Lung (tissue), 12 donors: ENCODE data around the gene PMEL. TPM values are rescaled to one million over a fixed set of nuclear protein-coding genes. Genes with fewer than 3 reads are reported as not detected.

ENCODE experiments used
- ATAC-seq: fragments of 200-7000 bp; cut with Tn5 transposase; one replicate; pipeline ENCODE4 v1.9.1; 2020; ENCODE audit warnings: moderate number of reproducible peaks; ENCODE audit not compliant: insufficient read depth, low FRiP score
- DNase-seq, 3 donors: peaks; one replicate each; pipeline ENCODE4 v3.0.0-alpha.2; 2013 to 2017
- H3K27ac ChIP-seq, 2 donors: one replicate each; pipeline ENCODE4 v1.5.1; 2013; ENCODE audit warnings: mild to moderate bottlenecking in 2 of 2, moderate library complexity in 2 of 2, control low read depth in 1 of 2, inconsistent platforms in 1 of 2, low read depth in 1 of 2, low read length in 1 of 2
- H3K27me3 ChIP-seq, 3 donors: one replicate each; pipeline ENCODE4 v1.5.1; 2013; ENCODE audit warnings: low read length in 2 of 3; ENCODE audit not compliant: control insufficient read depth in 3 of 3, insufficient read depth in 3 of 3
- H3K36me3 ChIP-seq, 4 donors: one replicate each; pipeline ENCODE4 v1.5.1; 2013; ENCODE audit warnings: low read length in 4 of 4, mild to moderate bottlenecking in 1 of 4, moderate library complexity in 1 of 4; ENCODE audit not compliant: control insufficient read depth in 4 of 4, insufficient read depth in 4 of 4
- H3K4me1 ChIP-seq, 5 donors: one replicate each; pipeline ENCODE4 v1.5.1; 2013; ENCODE audit warnings: low read length in 5 of 5, mild to moderate bottlenecking in 2 of 5, moderate library complexity in 1 of 5; ENCODE audit not compliant: control insufficient read depth in 5 of 5, insufficient read depth in 5 of 5
- H3K4me3 ChIP-seq: one replicate; pipeline ENCODE4 v1.5.1; 2013; ENCODE audit warnings: mild to moderate bottlenecking, control low read depth, moderate library complexity
- H3K9ac ChIP-seq, 2 donors: one replicate each; pipeline ENCODE4 v1.5.1; 2013; ENCODE audit warnings: low read length in 2 of 2, control low read depth in 1 of 2; ENCODE audit not compliant: insufficient read depth in 1 of 2
- H3K9me3 ChIP-seq, 4 donors: one replicate each; pipeline ENCODE4 v1.5.1; 2013; ENCODE audit warnings: low read length in 3 of 4, mild to moderate bottlenecking in 1 of 4, moderate library complexity in 1 of 4; ENCODE audit not compliant: control insufficient read depth in 4 of 4, insufficient read depth in 3 of 4
- WGBS, 2 donors: extraction: QIAGEN DNeasy Blood & Tissue Kit; methylation state at CpG; one replicate each; pipeline ENCODE4 v1.1.7; 2013; 5-methylcytosine and 5-hydroxymethylcytosine counted together
- polyA plus RNA-seq, 2 donors: library from polyadenylated mRNA; stranded (reverse); fragments of 200-250 nt; gene quantifications; one replicate each; pipeline ENCODE4 v1.2.1, GENCODE V29; 2013
- total RNA-seq, 2 donors: library from RNA; depleted of rRNA in 1 of 2; stranded (reverse); fragments of >200 nt in 1 of 2; gene quantifications; one replicate each; pipeline ENCODE4 v1.2.1, GENCODE V29; 2014 to 2021
- TF ChIP-seq, protein P1 (sequence below): IDR thresholded peaks from 2 replicates; pipeline ENCODE4 v1.5.1; 2012; ENCODE audit warnings: mild to moderate bottlenecking; ENCODE audit errors: control extremely low read depth, extremely low read depth
- donor health status: control.
- donor health status: control.
- donor health status: Bipolar disorder and iron deficiency.
- donor health status: healthy.
- donor health status: DM: yes; HTN: yes; CAD: no.

PMEL gene
- total and polyA plus RNA-seq, 4 donors, result 0.43 to 1.7 (median 1.1) TPM

DNA sequence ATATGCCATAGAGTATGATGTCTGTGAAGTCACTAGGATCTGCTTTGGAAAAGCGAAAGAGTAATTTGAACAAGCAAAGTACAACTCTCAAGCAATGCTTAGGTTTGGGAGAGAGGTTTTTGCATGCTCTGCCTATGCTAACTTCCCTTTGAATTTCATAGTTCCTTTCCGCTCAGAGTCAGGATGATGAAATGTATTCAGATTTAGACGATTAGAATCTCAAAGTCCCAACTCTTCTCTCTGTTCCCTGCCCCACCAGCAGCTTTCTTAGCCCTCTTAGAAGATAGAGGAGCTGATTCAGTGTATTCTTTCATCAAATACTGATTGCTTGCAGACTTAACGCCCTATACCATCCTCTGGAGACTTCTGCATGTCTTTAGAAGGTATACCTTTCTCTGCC lies 19.5 kb upstream of the PMEL start:
- 56 to 79% methylated on average over 4 of the region's 4 CpGs for WGBS, 2 donors
- peaks cover 21 to 41% (median 28%) of the 10 kb centered on the region in 4 donors for H3K36me3 ChIP-seq
- TF ChIP-seq, protein P1, sequence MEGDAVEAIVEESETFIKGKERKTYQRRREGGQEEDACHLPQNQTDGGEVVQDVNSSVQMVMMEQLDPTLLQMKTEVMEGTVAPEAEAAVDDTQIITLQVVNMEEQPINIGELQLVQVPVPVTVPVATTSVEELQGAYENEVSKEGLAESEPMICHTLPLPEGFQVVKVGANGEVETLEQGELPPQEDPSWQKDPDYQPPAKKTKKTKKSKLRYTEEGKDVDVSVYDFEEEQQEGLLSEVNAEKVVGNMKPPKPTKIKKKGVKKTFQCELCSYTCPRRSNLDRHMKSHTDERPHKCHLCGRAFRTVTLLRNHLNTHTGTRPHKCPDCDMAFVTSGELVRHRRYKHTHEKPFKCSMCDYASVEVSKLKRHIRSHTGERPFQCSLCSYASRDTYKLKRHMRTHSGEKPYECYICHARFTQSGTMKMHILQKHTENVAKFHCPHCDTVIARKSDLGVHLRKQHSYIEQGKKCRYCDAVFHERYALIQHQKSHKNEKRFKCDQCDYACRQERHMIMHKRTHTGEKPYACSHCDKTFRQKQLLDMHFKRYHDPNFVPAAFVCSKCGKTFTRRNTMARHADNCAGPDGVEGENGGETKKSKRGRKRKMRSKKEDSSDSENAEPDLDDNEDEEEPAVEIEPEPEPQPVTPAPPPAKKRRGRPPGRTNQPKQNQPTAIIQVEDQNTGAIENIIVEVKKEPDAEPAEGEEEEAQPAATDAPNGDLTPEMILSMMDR, result no peak
- H3K4me3 ChIP-seq, result no peak overlapping the region
- ATAC-seq (no peak), DNase-seq (no peak)
- peaks cover 0 to 2% (median 0%) of the 10 kb centered on the region in 4 donors for H3K9me3 ChIP-seq
- no peaks in the 10 kb centered on the region for H3K27me3 ChIP-seq
- peaks cover 0 to under 1% (median 0%) of the 10 kb centered on the region in 5 donors for H3K4me1 ChIP-seq
- H3K9ac ChIP-seq, result no peak overlapping the region
- no peak overlapping the region for H3K27ac ChIP-seq

DNA sequence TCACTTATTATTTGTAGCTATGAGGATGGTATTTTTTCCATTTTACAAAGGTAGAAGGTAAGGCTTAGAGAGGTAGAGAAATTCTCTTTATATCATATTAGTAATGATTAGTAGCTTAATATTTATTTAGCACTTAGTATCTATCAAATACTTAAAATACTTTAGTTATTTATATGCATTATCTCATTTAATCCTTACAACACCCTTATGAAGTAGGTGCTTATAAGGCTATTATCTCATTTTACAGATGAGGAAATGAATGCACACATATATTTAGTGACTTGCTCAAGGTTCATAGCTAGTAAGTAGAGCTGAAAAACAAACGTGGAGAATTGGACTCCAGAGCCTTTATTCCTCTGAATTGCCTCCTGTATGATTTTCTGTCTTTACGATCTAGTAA lies 19.0 kb upstream of the PMEL start:
- DNase-seq, result no peak
- WGBS, 2 donors, result 61 to 66% methylated on average over 2 of the region's 2 CpGs
- H3K36me3 ChIP-seq, result peaks cover 19 to 38% (median 25%) of the 10 kb centered on the region in 4 donors

DNA sequence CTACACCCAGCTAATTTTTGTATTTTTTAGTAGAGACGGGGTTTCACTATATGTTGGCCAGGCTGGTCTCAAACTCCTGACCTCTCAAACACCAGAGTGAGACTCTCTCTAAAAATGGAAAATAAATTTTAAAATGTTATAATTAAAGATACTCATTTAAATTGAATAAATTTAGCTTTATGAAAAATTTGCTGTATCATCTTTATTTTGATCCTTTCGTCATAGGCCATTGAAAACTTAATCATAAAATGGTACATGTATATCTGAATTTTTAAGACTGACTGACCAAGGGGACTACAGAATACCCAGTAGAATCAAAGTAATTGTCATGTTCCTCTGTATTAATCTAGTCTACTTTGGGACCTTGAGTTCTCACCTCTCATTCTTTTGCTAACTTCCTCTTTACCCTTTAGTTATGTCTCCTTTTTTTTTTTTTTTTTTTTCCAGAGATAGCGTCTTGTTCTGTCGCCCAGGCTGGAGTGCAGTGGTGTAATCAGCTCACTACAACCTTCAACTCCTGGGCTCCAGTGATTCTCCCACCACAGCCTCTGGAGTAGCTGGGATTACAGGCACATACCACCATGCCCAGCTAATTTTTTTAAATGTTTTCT lies 17.5 kb upstream of the PMEL start:
- TF ChIP-seq, protein P1, result no peak
- H3K9me3 ChIP-seq, result no peaks in the 10 kb centered on the region
- H3K36me3 ChIP-seq, result peaks cover 13 to 32% (median 15%) of the 10 kb centered on the region in 4 donors
- H3K27me3 ChIP-seq, result no peaks in the 10 kb centered on the region
- DNase-seq (no peak), ATAC-seq (no peak)
- no peak overlapping the region for H3K27ac ChIP-seq
- H3K9ac ChIP-seq, result no peak overlapping the region
- H3K4me1 ChIP-seq, result peaks cover 0 to 1% (median 0%) of the 10 kb centered on the region in 5 donors
- H3K4me3 ChIP-seq, result no peak overlapping the region
- 50 to 76% methylated on average over 4 of the region's 4 CpGs for WGBS, 2 donors

More for the DNA sequence above, 19.0 kb upstream of the PMEL start:
- Histone ChIP-seq H3K4me3 (no peak overlapping the region), H3K9me3 (peaks cover 0 to 2% (median 0%) of the 10 kb centered on the region in 4 donors), H3K9ac (no peak overlapping the region), H3K4me1 (peaks cover 0 to 1% (median 0%) of the 10 kb centered on the region in 5 donors), H3K27me3 (no peaks in the 10 kb centered on the region), H3K27ac (no peak overlapping the region)
- no peak for ATAC-seq
- TF ChIP-seq, protein P1, result no peak
